ENCODE results near the gene CBFA2T2.

Gene CBFA2T2

DNA sequence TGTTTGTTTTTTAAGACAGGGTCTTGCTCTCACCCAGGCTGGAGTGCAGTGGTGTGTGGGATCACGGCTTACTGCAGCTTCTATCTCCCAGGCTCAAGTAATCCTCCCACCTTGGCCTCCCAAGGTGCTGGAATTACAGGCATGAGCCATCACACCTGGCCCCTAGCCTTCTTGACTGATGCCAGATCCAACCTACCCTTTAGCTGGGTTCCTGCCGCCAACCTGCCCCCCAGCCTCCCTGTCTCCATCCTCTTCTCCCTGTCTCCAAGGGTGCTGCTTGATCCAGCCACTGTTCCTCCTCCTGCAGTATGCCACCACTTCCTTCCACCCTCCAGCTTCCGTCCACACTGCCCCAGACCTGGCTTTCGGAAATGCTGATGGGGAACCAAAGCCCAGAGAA lies 169.0 kb downstream of the CBFA2T2 start:
- ChIA-PET CTCF (interaction anchor here (1.2 kb wide), 1 partner anchor 9 kb away, joined by 3 read pairs; no protein-coding TSS in a partner anchor), POLR2A (interaction anchor here (0.5 kb wide), 1 partner anchor 355 kb away, joined by 6 read pairs; no protein-coding TSS in a partner anchor)

DNA sequence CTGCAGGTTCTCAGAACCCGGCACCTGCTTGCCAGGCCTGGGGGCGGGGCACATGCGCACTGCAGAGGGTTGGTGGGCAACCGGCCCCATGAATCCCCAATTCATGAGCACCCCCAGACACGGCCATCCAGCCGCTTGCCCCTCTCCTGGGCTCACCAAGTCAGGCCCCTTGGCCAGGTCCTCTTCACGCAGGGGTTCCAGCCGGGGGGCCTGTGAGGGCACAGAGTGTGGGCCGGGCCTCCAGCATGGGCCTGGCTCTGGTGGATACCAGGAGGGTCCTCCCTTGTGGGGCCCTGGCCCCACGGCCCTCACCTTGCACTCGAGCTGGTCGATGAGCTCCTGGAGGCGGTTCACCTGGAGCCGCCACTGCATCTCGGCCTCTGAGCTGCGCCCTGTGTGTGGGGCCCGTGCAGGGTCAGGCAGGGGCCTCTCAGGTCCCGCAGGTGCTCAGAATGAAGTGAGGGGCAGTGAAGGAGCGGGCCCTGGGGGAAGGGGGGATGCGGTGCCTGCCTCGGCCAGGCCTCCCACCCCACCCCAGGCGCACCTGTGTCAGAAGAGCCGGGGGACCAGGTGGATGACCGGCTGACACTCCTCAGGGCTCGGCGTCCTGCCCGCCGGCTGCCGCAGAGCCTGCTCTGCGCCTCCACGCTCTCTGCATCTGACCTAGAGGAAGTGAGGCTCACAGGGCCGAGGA lies 169.6 kb downstream of the CBFA2T2 start:
- no peak for TF ChIP-seq CTCF (IDR thresholded peaks at IDR 0.05; ENCODE audit: control extremely low read depth, extremely low read depth, low read depth, missing control alignments)
- ChIA-PET CTCF (interaction anchor here (1.2 kb wide), 1 partner anchor 8 kb away, joined by 3 read pairs; no protein-coding TSS in a partner anchor), POLR2A (no interaction called here)
- DNase-seq (ENCODE audit: extremely low spot score), result no peak

More for the DNA sequence above, 169.0 kb downstream of the CBFA2T2 start:
- TF ChIP-seq CTCF (IDR thresholded peaks at IDR 0.05; ENCODE audit: control extremely low read depth, extremely low read depth, low read depth, missing control alignments), result no peak
- DNase-seq (ENCODE audit: extremely low spot score), result no peak

- no peak for DNase-seq (ENCODE audit: extremely low spot score)
- no peak for TF ChIP-seq CTCF (IDR thresholded peaks at IDR 0.05; ENCODE audit: control extremely low read depth, extremely low read depth, low read depth, missing control alignments)
- ChIA-PET POLR2A (no interaction called here), CTCF (no interaction called here)
These were observed 170.3 kb downstream of the CBFA2T2 start for GRCh38 chr20:33660035-33660684.

- CTCF ChIA-PET, result interaction anchor here (0.9 to 1.5 kb wide), 2 partner anchors 10 to 203 kb away, joined by 3 read pairs; no protein-coding TSS in a partner anchor
- DNase-seq (ENCODE audit: extremely low spot score), result no peak
- POLR2A ChIA-PET, result interaction anchor here (0.5 kb wide), 1 partner anchor 70 kb away, joined by 3 read pairs; no protein-coding TSS in a partner anchor
- TF ChIP-seq CTCF (IDR thresholded peaks at IDR 0.05; ENCODE audit: control extremely low read depth, extremely low read depth, low read depth, missing control alignments), result no peak
These were observed 170.8 kb downstream of the CBFA2T2 start for GRCh38 chr20:33660685-33661058.

DNA sequence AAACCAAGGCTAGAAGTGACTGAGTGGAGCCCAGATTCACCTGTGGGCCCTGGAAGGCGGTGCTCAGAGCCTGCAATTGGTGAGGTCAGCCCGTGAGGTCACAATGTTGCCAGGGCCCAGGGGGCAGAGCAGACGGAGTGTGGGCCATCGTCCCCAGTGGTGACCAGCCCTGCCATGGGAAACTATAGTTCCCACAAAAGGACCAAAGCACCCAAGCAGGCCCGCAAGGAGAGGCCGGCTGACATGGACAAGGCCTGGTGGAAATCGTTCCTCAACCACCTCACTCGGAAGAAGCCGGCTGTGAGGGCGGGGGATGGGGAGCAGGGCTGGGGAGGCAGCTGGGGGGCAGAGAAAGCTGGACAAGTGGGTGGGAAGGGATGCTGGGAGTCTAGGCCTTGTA lies 172.3 kb downstream of the CBFA2T2 start, which contains the start of gene C20orf144:
TSS of gene C20orf144 (plus strand) at position 156 of the 400 bp plus-strand sequence. CDS start at position 175, 19 bp downstream.
- DNase-seq (ENCODE audit: extremely low spot score), result no peak
- ChIA-PET CTCF (interaction anchor here (1.5 to 2.0 kb wide), 2 partner anchors 9 to 205 kb away, joined by 3 to 16 read pairs; no protein-coding TSS in a partner anchor), POLR2A (no interaction called here)

More for the DNA sequence above, 172.3 kb downstream of the CBFA2T2 start, which contains the start of gene C20orf144:
- TF ChIP-seq CTCF (IDR thresholded peaks at IDR 0.05; ENCODE audit: control extremely low read depth, extremely low read depth, low read depth, missing control alignments), result no peak

Data from GM10248 (cell line).